Fibroblast of lung (primary cell): ENCODE measurements around the gene NOXO1.

Experiments used
- CTCF ChIP-seq, 2 donors: IDR thresholded peaks in 1 of 2; conservative IDR thresholded peaks in 1 of 2; 1 replicate in 1 of 2; 2 replicates in 1 of 2; pipeline ENCODE4 v1.5.1; 2011 to 2012; ENCODE audit warnings: low read length in 2 of 2, control low read depth in 1 of 2, inconsistent platforms in 1 of 2, low read depth in 1 of 2, mild to moderate bottlenecking in 1 of 2
- EZH2 ChIP-seq: IDR thresholded peaks from 2 replicates; pipeline ENCODE4 v1.5.1; 2012; ENCODE audit warnings: low read length, control low read depth, mild to moderate bottlenecking; ENCODE audit errors: missing control alignments

DNA sequence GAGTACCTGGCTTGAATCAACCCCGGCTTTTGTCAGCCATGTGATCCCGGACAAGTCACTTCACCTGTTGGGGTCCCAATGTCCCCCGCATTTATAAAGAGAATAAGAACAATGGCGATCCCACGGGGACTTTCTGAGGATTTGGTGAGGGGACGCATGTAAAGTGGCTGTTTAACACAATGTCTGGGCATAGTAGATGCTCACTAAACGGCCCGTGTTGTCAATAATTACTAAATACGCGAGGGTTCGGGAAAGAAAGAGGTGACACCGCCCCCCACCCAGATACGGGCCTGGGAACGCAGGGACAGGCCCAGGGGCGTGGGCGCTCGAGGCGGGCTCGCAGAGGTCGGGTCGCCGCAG lies 10.3 kb upstream of the NOXO1 start:
- TF ChIP-seq CTCF (conservative IDR thresholded peaks at IDR 0.05 in 1 of 2, IDR thresholded peaks at IDR 0.05 in 1 of 2; ENCODE audit: low read depth in 1 of 2, low read length in 2 of 2): no peak
- TF ChIP-seq EZH2: no peak
